ENCODE measurements around the gene COPB1.
A peak's percentile ranks its signal among the peaks of the same experiment; 100 is the strongest.

The COPB1 gene

DNA sequence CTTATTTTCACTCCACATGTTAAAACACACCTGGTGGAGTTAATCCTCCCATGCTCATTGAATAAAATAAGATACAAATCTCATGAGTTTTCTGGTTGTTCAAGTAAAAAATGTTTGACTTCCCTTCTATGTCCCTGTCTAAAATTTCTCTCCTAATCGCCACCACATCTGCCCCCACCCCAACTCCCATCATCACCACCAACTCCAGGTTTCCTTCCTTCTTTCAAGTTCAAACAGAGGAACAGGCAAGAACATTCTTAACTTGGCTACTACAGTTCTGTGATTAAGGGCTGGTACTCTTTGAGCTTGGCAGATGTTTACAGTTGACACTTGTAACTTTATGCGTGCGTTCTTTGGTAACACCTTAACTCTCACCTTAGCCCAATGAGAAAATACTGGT, 29.7 kb upstream of the COPB1 start:
- no peak for DNase-seq (ENCODE audit: low read depth)
- in situ Hi-C loops (cut with HindIII; ENCODE audit: low sequenced_read_pairs), result no loop called here
- no peak overlapping the region for H3K4me3 ChIP-seq (ENCODE audit: low read depth, low read length)
- TF ChIP-seq, protein P1, sequence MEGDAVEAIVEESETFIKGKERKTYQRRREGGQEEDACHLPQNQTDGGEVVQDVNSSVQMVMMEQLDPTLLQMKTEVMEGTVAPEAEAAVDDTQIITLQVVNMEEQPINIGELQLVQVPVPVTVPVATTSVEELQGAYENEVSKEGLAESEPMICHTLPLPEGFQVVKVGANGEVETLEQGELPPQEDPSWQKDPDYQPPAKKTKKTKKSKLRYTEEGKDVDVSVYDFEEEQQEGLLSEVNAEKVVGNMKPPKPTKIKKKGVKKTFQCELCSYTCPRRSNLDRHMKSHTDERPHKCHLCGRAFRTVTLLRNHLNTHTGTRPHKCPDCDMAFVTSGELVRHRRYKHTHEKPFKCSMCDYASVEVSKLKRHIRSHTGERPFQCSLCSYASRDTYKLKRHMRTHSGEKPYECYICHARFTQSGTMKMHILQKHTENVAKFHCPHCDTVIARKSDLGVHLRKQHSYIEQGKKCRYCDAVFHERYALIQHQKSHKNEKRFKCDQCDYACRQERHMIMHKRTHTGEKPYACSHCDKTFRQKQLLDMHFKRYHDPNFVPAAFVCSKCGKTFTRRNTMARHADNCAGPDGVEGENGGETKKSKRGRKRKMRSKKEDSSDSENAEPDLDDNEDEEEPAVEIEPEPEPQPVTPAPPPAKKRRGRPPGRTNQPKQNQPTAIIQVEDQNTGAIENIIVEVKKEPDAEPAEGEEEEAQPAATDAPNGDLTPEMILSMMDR (IDR thresholded peaks at IDR 0.05; ENCODE audit: low read depth, low read length, missing control alignments), result no peak

DNA sequence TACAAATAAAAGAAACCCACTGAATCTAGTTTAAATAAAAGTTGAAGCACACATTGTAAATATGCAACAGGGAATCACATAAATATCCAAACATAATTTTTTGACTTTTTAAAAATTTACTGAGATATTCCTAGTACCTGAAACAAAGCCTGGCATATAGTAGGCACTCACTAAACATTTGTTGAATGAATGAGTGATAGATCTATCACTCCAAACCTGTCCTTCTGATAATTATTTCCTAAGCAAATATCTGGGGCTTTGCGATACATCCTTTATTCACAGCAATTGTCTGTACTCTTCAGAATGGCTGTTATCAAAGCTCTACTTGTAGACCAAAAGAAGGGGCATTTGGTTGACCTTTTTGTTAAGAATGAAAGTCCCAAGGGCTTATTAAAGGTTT, 23.2 kb upstream of the COPB1 start:
- H3K4me3 ChIP-seq (ENCODE audit: low read depth, low read length), result no peak overlapping the region
- in situ Hi-C loops (cut with HindIII; ENCODE audit: low sequenced_read_pairs), result no loop called here
- DNase-seq (ENCODE audit: low read depth), result no peak
- TF ChIP-seq, protein P1 (IDR thresholded peaks at IDR 0.05; ENCODE audit: low read depth, low read length, missing control alignments), result no peak

DNA sequence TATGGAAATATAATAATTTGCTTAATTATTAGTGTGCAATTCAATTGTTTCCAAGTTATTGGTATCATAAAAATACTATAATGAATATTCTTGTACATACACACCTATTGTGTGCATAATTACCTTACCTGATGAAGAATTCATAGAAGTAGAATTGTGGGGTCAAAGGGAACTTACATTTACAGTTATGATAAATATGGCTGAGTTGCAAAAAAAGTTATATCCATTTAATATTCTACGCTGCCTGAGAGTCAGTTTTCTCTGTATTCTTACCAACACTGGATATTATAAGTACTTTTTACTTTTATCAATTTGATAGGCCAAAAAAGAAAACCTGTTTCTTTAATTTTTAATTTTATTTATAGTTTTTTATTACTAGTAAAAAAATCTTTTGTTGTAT, 22.6 kb upstream of the COPB1 start:
- no peak overlapping the region for H3K4me3 ChIP-seq (ENCODE audit: low read depth, low read length)
- in situ Hi-C loops (cut with HindIII; ENCODE audit: low sequenced_read_pairs), result no loop called here
- TF ChIP-seq, protein P1 (IDR thresholded peaks at IDR 0.05; ENCODE audit: low read depth, low read length, missing control alignments), result no peak
- DNase-seq (ENCODE audit: low read depth), result no peak

DNA sequence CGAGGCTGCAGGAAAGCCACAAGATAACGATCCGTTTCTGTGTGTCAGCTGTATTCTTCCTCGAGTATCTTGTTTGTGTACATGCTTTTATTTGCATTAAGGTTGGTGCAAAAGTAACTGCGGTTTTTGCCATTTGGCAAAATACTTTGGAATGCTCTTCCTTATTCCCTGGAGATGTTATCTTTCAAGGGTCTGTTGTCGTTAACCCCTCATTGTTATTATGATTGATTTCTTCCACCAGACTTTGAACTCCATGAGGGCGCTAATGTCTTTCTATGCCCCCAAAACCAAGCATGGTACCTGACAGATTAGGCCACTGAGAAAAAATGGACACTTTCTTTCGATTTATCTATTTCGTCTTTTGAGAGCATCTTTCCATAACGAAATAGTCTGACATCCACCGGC, 21.1 kb upstream of the COPB1 start:
- H3K4me3 ChIP-seq (ENCODE audit: low read depth, low read length), result peak overlapping the region; percentile 97
- no peak for DNase-seq (ENCODE audit: low read depth)
- TF ChIP-seq, protein P1 (IDR thresholded peaks at IDR 0.05; ENCODE audit: low read depth, low read length, missing control alignments), result no peak
- in situ Hi-C loops (cut with HindIII; ENCODE audit: low sequenced_read_pairs), result no loop called here

DNA sequence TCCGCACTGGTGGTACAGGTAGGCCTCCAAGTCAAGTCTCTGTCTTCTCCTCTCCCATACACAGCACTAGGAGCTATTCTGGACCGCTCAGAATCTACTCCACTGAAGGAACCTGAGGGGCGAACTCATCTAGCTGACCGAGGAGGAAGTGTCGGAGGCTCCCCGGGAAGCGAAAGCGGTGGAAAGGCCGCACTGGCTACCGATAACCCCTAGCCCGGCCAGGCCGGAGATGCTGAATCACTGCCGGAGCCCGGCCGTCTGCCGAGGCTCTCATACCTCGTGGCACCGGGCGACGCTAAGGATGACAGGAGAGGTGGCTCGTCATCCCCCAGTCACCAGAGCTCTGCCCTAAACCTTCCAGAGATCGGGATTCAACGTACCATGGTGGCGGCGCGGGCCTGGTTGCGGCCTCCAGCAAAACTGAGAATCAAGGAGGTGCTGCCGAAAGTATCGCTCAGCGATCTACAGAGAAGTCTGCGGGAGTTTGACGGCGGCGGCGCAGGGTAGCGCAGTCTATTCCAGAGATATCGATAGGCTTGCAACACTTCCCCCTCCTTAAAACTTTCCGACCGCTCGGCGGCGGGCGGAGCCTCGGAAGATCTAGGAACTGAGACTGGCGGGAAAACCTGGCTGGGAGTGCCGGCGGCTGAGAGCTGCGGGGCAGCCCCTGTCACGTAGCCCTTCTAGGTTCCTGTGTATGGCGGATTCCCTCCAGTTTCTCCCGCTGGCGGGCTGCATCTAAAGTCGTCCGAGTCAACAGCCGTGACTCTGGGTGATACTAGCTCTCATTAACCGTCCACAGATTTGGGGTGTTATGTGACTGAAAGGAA, 20.5 kb upstream of the COPB1 start, which contains the start of gene PSMA1:
PSMA1 (minus strand) TSS at position 470 of the 830 bp plus-strand sequence; CDS start at position 383, 87 bp downstream.
- peak within 1 kb of the TSS; percentile 97 for H3K4me3 ChIP-seq (ENCODE audit: low read depth, low read length)
- TF ChIP-seq, protein P1 (IDR thresholded peaks at IDR 0.05; ENCODE audit: low read depth, low read length, missing control alignments), result no peak
- in situ Hi-C loops (cut with HindIII; ENCODE audit: low sequenced_read_pairs), result no loop called here
- peak; percentile 82 for DNase-seq (ENCODE audit: low read depth)

DNA sequence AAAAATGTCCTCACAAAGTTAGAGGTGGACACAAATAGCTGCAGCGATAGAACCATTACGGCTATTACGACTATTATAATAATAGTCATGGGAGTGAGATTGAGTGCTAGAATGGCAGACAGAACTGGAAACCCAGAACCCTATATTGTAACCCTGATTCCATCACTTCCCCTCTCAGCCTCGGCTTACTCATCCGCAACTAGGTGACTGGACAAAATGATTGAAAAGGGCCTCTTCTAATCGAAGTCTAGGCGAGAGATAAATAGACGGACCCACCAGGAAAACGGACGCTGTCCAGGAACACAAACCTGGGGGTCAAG, 19.9 kb upstream of the COPB1 start:
- DNase-seq (ENCODE audit: low read depth), result no peak
- peak overlapping the region; percentile 97 for H3K4me3 ChIP-seq (ENCODE audit: low read depth, low read length)
- TF ChIP-seq, protein P1 (IDR thresholded peaks at IDR 0.05; ENCODE audit: low read depth, low read length, missing control alignments), result no peak
- in situ Hi-C loops (cut with HindIII; ENCODE audit: low sequenced_read_pairs), result no loop called here

All from astrocyte of the cerebellum (primary cell).